Uterus (tissue), 2 donors: ENCODE data around the gene STXBP5.

Source experiments
- POLR2A ChIP-seq, 2 donors: fragments of 450-650 bp; IDR thresholded peaks; one replicate each; pipeline ENCODE4 v1.6.1; 2016; ENCODE audit warnings: antibody characterized with exemption in 2 of 2, mild to moderate bottlenecking in 1 of 2, moderate library complexity in 1 of 2
- TF ChIP-seq, protein P1 (sequence below), 4 experiments: fragments of 200-600 bp in 2 of 4; fragments of 450-650 bp in 2 of 4; sonication (generic) in 2 of 4; IDR thresholded peaks; one replicate each; pipeline ENCODE4 v1.5.1; 2016 to 2019; ENCODE audit warnings: antibody characterized with exemption in 4 of 4, mild to moderate bottlenecking in 2 of 4, moderate library complexity in 1 of 4

- no peak for TF ChIP-seq POLR2A (IDR thresholded peaks at IDR 0.05)
- TF ChIP-seq, protein P1, sequence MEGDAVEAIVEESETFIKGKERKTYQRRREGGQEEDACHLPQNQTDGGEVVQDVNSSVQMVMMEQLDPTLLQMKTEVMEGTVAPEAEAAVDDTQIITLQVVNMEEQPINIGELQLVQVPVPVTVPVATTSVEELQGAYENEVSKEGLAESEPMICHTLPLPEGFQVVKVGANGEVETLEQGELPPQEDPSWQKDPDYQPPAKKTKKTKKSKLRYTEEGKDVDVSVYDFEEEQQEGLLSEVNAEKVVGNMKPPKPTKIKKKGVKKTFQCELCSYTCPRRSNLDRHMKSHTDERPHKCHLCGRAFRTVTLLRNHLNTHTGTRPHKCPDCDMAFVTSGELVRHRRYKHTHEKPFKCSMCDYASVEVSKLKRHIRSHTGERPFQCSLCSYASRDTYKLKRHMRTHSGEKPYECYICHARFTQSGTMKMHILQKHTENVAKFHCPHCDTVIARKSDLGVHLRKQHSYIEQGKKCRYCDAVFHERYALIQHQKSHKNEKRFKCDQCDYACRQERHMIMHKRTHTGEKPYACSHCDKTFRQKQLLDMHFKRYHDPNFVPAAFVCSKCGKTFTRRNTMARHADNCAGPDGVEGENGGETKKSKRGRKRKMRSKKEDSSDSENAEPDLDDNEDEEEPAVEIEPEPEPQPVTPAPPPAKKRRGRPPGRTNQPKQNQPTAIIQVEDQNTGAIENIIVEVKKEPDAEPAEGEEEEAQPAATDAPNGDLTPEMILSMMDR (IDR thresholded peaks at IDR 0.05) = no peak
Measured at GRCh38 chr6:147434516-147434915, 230.3 kb downstream of the STXBP5 start.
